ENCODE data around the gene JPH3.

The JPH3 gene

DNA sequence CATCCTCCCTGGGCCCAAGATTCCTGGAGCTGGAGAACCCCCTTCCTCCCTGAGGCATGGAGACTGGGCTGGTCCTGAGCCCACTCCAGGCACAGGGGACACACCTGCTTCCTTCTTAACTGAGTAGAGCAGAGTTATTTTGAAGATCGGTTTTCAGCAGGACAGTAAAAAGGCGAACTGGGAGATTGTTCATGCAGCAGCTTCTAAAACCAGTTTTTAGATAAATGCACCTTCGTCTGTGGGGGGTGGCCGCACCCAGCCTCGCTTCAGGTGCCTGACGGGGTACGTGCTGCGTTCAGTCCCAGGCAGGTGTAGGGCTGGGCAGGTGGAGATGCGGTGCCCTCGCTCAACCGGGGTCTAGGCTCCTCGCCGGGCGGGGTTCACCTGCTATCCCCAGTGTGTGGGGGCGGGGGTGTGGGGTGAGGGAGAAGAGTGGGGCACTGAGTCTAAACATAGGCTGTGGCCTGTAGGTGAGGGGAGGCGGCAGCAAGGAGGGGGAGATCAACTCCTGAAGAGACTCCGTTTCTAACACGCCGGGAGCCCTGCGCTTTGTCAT is 69.5 kb downstream of the JPH3 start:
- in situ Hi-C loops (cut with MboI; ENCODE audit: low pct_unique_long_range_greater_than_20kb, low sequenced_read_pairs, unreplicated experiment), result no loop called here
- TF ChIP-seq CTCF (IDR thresholded peaks at IDR 0.05; ENCODE audit: extremely low read depth, insufficient read depth, missing control alignments), result no peak

DNA sequence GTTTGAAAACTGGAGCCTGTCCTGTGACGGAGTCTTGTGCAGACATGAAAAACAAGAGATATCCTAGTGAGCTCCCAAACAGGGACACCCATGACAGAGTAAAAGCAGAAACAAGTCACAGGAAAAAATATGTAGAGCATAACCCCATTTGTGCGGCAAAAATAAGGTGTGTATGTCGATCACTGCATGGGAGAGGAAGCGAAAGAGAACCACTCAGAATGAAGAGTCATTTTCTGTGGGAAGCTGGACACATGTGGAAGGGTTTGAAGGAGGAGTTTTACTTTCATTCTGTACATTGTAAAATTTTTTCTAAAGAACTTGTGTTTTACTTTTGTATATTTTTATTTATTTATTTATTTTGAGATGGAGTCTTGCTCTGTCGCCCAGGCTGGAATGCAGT is 72.1 kb downstream of the JPH3 start:
- in situ Hi-C loops (cut with MboI; ENCODE audit: low pct_unique_long_range_greater_than_20kb, low sequenced_read_pairs, unreplicated experiment), result no loop called here
- DNase-seq (ENCODE audit: low spot score), result no peak
- TF ChIP-seq CTCF (IDR thresholded peaks at IDR 0.05; ENCODE audit: extremely low read depth, insufficient read depth, missing control alignments), result no peak

More for the DNA sequence above, 69.5 kb downstream of the JPH3 start:
- DNase-seq (ENCODE audit: low spot score), result no peak

DNA sequence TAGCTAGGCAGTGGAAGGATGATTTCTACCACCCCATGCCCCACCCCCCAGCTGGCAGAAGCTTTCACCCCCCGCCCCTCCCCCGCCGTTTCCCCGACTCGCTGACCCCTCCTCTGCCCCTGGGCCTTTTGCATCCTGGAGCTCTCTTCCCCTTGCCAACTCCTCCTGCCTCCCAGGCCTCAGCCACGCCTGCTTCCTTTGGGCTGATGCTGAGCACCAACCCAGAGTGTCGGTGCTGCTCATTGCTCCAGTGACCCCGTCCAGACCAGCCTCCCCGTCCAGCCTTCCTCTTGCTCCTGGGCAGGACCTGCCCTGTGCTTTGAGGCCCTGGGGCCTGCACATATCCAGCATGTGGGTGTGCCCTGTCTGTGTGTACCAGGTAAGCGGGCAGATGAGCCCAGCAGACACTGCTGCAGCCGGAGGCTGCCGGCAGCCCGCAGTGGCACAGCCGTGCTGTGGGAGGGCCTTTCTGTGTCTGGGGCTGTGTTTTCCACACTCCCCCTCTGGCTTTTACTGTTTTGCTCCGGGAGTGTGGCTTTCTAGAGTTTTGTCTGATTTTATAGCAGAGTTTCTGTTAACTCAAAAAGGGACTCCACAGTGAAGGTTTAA is 72.9 kb downstream of the JPH3 start:
- in situ Hi-C loops (cut with MboI; ENCODE audit: low pct_unique_long_range_greater_than_20kb, low sequenced_read_pairs, unreplicated experiment), result no loop called here
- no peak for DNase-seq (ENCODE audit: low spot score)
- no peak for TF ChIP-seq CTCF (IDR thresholded peaks at IDR 0.05; ENCODE audit: extremely low read depth, insufficient read depth, missing control alignments)

DNA sequence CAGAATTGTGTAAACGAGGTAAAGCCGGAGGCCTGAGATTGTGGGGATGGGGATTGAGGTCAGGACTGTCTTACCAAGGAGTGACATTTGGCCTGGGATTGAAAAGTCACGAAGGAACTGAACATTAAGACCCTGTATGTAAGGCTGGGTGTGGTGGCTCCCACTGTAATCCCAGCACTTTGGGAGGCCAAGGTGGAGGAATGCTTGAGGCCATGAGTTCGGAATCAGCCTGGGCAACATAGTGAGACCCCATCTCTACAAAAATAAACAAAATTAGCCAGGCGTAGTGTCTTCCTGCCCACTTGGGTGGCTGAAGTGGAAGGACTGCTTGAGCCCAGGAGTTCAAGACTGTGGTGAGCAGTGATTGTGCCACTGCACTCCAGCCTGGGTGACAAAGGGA is 75.5 kb downstream of the JPH3 start:
- no peak for TF ChIP-seq CTCF (IDR thresholded peaks at IDR 0.05; ENCODE audit: extremely low read depth, insufficient read depth, missing control alignments)
- no peak for DNase-seq (ENCODE audit: low spot score)
- in situ Hi-C loops (cut with MboI; ENCODE audit: low pct_unique_long_range_greater_than_20kb, low sequenced_read_pairs, unreplicated experiment), result no loop called here

- in situ Hi-C loops (cut with MboI; ENCODE audit: low pct_unique_long_range_greater_than_20kb, low sequenced_read_pairs, unreplicated experiment), result no loop called here
- DNase-seq (ENCODE audit: low spot score), result no peak
- no peak for TF ChIP-seq CTCF (IDR thresholded peaks at IDR 0.05; ENCODE audit: extremely low read depth, insufficient read depth, missing control alignments)
Observed at GRCh38 chr16:87678618-87679017, 76.3 kb downstream of the JPH3 start.

DNA sequence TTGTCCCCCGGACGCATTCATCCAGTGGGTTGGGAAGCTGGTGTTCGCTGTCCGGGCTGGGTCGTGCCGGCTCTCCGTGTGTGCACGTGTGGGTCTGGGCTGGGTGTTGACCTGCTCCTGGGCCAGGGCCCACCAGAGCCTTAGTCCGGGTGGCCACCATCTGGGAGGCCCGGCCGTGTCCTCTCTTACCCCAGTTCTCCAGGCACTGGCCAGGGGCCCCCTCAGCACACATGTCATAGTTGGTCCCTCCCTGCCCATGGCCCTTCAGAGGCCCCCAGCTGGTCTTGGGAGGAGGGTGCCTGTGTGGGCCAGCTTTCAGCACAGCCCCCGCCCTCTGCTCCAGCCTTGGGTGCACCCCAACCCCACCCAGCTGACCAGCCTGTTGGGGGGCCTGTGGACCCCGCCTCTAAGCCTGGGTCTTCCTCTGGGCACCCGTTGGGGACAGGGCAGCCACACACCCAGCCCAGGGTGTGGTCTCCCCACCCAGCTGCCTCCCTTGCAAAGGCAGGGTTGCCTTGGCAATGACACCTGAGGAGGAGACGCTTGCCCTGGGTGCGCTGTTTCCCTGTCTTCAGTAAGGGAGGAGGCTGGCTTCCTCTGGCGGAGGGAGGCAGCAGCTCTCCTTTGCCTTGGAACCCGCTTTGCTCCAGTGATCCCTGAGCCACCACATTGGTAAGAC is 77.4 kb downstream of the JPH3 start:
- DNase-seq (ENCODE audit: low spot score), result no peak
- in situ Hi-C loops (cut with MboI; ENCODE audit: low pct_unique_long_range_greater_than_20kb, low sequenced_read_pairs, unreplicated experiment), result no loop called here
- no peak for TF ChIP-seq CTCF (IDR thresholded peaks at IDR 0.05; ENCODE audit: extremely low read depth, insufficient read depth, missing control alignments)
